GM12872 (cell line): ENCODE data around the gene SYPL1.
A peak's percentile ranks its signal among the peaks of the same experiment; 100 is the strongest.

Experiments
- TF ChIP-seq, protein P1 (sequence below): IDR thresholded peaks from 3 replicates; pipeline ENCODE4 v1.5.1; 2011; ENCODE audit warnings: low read depth, mild to moderate bottlenecking, low read length, moderate library complexity; ENCODE audit not compliant: insufficient read depth

Gene SYPL1

DNA sequence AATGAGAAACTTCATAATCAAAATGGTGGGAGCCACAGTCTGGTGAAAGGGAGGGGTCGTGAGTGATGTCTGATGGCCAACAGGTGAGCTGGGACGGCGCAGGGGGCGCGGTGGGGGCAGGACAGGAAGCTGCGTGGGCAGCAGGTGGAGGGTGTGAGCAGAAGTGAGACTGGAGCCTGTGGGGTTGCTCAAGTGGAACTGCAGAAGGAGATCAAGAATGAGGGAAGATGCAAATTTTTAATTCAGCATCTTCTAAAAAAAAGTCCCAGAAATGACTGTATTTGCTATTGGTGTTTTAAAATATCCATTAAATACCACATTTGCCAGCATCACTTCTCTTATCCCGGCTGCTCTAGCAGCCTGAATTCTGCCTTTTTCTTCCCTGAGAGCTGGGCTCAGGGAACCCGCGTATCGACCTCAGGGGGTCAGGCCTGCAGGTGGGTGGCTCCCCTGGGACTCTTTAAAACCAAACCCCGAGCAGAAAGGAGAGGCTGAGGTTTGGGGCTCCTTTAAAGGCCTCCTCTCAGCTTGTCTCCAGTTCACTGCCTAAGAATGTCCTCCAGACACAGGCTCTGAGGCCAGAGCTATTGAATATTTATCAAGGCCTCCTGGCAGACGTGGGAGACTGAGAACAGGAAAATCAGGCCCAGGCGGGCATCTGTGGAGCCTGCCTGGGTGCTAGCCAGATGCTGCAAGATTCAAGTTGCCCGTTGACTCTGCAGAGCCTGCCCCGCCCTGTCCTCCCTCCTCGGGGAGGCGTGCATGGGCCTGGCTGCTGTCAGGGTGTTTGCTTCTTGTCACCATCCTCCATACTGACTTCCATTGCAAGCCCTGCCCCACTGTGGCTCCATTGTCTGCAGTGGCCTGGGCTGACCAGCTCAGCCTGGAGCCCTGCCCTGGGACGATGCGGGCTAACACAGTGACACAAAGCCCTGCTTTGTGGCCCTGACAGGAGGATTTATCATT is 53.9 kb downstream of the SYPL1 start:
- TF ChIP-seq, protein P1, sequence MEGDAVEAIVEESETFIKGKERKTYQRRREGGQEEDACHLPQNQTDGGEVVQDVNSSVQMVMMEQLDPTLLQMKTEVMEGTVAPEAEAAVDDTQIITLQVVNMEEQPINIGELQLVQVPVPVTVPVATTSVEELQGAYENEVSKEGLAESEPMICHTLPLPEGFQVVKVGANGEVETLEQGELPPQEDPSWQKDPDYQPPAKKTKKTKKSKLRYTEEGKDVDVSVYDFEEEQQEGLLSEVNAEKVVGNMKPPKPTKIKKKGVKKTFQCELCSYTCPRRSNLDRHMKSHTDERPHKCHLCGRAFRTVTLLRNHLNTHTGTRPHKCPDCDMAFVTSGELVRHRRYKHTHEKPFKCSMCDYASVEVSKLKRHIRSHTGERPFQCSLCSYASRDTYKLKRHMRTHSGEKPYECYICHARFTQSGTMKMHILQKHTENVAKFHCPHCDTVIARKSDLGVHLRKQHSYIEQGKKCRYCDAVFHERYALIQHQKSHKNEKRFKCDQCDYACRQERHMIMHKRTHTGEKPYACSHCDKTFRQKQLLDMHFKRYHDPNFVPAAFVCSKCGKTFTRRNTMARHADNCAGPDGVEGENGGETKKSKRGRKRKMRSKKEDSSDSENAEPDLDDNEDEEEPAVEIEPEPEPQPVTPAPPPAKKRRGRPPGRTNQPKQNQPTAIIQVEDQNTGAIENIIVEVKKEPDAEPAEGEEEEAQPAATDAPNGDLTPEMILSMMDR = no peak

- TF ChIP-seq, protein P1 = no peak
These were observed 54.7 kb downstream of the SYPL1 start for GRCh38 chr7:106057204-106057961.

DNA sequence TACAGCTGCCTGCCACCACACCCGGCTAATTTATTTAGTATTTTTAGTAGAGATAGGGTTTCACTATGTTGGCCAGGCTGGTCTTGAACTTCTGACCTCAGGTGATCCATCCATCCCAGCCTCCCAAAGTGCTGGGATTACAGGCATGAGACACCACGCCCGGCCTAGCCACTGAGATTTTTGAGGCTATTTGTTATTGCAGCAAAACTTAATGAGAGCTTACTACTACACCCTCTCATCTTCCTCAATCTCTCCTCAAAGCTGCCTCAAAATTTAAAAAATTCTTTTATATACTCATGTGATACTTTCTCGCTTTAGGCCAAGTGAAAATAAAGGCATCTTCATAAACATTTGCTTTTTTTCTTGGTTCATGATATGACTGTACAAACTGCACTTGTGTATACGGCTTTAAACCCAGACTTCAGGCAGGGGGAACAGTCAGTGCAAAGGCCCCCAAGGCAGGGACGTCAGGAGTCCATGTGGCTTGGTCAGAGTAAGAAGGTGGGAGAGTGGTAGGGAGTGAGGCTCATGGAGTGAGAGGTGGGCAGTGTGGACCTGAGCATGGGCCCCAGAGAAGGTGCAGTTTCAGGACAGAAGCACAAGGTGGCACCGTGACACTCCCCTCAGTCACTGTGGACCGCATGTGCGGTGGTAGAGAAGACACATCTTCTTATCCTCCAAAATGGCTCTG is 55.5 kb downstream of the SYPL1 start:
- TF ChIP-seq, protein P1 = peak; percentile 92

DNA sequence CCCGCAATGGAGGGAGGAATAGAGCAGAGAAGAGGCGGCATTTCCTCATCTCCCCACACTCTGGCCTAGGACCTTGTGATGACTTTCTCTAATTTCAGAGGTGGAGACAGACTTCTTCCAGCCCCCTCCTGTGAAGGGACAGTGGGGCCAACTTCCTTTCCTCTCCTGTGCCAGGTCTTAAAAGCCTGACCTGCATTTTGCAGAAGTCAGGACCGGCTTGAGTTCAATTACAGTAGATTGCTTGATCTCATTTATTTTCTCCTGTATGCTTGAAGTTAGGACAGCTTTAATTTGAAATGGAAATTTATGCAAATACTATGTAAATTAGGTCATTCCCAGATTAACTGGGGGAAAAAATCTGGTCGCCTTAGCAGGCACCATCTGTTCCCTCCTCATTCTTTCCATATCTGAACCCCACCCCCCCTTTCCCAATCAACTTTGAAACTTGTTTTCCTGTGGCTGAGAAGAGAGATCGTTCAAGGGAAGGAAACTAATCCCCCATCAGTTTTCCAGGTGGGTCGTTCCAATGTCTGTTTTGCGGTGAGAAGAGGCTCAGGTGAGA is 57.1 kb downstream of the SYPL1 start:
- TF ChIP-seq, protein P1 = no peak

DNA sequence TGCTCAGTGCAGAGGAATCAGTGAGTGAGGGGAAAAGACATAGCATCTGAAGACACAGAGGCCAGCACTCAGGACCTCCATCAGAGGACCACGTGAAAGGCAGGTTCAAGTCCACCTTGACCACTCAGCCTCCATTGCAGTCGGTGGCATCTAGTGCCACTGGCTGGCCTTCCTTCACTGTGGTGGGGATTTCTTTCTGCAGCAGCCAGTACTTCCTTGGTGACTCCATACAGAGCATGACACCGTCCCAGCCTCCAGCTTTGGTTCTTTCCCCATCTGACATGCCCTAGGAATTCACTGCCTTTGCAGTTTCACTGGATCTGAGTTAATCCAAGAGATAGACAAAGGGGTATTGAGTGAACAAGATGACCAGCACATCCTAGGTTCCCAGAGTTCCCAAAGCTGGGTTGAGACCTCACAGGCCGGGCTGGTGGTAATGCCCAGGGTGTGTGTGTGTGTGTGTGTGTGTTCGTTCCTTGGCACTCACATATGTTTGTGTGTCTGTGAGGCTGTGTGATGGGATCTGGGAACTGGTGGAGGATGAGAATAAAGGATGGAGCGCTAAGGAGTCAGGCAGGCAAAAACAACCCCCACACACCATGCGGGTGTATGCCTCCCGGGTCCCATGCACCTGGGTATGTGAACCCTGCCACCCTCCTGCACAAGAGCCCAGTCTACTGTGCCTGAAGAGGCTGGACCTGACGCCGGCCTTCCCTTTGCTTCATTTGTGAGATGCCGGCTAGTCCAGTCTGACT is 57.8 kb downstream of the SYPL1 start:
- TF ChIP-seq, protein P1 = no peak

- TF ChIP-seq, protein P1 = no peak
These were observed 59.0 kb downstream of the SYPL1 start for GRCh38 chr7:106053109-106053508.
